GM19438 (cell line): ENCODE data around the gene CDS2.
A peak's percentile ranks its signal among the peaks of the same experiment; 100 is the strongest.

ENCODE experiments used
- ATAC-seq: cut with Tn5 transposase; IDR thresholded peaks from one replicate; pipeline ENCODE4 v1.9.1; 2021; ENCODE audit warnings: low read depth; ENCODE audit not compliant: unreplicated experiment

The CDS2 gene

GRCh38 chr20:5203380-5203779 is 76.6 kb downstream of the CDS2 start:
- no peak for ATAC-seq

- peak; percentile 94 for ATAC-seq
These were observed 78.8 kb downstream of the CDS2 start for GRCh38 chr20:5205348-5206210.

DNA sequence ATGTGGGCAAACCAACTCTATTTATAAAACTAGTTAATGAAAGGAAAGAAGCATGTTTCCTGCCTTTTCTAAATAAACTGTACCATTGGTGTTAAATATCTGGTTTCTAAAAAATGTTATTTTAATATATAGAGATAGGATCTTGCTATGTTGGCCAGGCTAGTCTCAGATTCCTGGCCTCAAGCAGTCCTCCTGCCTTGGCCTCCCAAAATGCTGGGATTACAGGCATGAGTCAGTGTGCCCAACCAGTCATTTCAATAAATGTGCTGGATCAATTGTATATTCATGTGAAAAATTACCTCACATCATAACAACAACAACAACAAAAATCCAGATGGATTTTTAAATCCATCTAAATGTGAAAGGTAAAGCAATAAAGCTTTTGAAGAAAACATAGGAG is 80.3 kb downstream of the CDS2 start:
- no peak for ATAC-seq

- ATAC-seq = no peak
These were observed 85.3 kb downstream of the CDS2 start for GRCh38 chr20:5211803-5212714.

DNA sequence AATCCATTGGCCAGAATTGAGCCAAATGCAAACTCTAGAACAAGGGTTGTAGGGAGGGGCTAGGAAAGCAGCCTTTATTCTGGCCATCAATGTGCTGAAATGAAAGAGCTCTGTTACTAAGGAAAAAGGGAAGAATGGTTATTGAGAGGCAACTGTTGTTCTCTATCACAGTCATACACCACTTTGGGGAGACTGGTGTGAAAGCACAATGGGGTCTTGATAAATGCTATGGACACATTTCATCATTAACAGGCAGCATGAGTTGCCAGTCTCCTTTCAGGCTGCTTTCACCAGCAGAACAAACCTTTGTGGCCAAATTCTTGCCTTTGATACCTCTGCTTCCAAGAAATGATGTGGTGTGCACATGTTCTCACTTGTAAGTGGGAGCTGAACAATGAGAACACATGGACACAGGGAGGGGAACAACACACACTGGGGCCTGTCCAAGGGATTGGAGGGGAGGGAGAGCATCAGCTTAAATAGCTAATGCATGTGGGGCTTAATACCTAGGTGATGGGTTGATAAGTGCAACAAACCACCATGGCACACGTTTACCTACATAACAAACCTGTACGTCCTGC is 86.2 kb downstream of the CDS2 start:
- no peak for ATAC-seq

- no peak for ATAC-seq
These were observed 88.0 kb downstream of the CDS2 start for GRCh38 chr20:5214826-5215225.

DNA sequence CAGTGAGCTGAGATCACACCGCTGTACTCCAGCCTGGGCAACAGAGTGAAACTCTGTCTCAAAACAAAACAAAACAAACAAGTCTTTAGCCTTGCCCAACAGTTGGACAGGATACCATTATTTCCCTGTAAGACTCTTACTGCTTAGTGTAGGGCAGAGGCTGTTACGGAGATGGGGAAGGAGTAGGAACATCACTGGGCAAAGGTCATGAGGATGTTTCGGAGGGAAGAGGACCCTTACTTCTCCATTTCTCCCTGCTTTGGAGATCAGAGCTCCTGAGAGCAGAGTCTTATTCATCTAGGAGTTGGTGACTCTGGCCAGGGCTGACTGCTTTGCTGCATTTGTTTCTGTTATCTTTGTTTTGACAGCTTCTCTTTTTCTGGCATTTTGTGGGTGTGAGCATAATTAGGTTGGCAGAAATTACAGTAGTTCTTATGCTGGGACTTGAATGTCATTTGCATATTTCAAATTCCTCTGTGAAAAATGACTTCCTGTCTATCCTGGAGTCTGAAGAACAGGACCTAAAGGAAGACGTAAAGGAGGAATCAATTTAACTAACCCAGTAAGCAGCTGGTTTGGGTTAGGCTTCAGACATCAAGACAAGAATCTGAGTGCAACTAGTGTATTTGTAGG is 89.0 kb downstream of the CDS2 start:
- ATAC-seq = no peak

DNA sequence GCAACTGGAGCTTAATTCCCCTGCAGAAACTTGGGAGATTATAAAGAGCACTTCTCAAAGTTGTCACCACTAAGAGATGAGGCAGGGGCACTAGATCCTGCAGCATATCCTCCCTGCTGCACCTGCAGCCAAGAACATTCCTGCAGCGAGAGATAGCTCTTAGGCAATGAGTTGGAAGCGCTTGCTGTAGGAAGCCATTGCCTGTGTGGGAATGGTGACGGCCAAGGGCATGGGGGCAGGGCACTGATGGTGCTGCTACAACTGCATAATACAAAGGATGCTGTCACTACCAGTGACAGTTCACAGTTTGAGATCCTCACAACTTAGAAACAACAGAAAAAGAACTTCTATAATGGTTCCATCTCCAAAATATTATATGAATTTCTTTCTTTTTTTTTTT is 89.9 kb downstream of the CDS2 start:
- ATAC-seq = no peak

DNA sequence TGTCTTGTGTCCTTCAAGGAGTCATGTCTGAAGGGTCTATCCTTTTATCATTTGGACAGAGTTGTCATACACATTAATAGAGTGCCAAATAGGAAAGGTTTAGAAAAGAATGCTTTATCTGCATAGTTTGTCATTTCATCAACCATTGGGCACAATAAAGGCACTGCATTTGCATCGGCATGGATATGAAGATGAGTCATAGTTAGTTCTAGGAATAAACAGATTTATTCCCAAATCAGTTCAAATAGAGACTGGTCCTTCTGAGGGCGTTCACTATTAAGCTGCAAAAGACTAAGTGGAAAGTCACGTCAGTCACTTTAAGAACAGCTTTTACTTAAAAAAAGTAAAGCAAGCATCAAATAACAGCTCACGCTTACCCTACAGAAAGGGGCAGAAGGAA is 90.8 kb downstream of the CDS2 start:
- ATAC-seq = no peak

DNA sequence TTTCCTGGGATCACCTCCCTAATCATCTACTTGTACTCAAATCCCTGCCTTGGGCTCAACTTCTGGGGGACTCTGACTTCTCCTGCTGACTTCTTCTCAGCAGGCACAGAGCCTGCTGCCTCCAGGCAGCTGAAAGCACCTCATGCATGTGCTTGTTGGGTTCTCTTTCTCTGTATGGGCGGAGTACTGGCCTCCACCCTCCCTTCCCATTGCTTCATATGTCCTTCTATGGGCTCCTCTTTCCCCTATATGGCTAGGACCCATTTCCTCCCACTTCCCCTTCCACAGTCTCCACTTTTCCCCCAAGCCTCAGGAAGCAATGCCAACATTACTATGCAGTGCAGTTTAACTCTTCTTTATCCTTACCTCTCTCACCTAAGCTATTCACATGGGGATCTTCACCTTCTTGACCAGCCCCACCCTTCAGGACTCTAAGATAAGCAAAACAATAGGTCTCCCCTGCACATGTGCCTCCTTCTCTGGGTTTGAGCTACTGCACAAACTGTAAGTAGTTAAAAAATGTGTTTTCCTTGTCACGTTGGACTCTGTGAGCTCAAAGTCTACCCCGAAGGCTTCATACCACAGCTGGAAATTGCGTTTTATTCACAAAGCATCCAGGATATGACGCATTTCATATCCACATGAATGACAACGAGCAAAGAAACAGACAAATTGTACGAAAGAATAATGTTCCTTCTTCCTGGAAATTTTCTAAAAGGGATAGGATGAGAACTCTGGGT is 93.7 kb downstream of the CDS2 start:
- ATAC-seq = no peak

DNA sequence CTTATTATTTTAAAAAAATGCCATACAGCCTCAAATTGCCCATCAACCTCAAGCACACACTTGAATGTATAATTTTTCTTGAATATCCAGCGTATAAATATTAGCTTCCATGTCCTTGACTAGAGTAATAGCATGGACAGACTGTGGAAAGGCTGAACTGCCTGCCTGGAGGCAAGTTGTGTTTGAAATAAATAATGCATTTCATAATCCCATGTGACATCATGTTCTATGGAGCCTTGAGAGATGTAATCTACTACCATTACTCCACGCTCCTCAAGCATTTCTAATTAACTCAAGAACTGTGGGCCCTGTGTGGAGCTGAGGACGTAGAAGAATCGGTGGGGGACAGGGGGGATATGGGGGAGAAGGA is 94.2 kb downstream of the CDS2 start:
- ATAC-seq = no peak

GRCh38 chr20:5222919-5223634 is 96.3 kb downstream of the CDS2 start:
- ATAC-seq = peak; percentile 72

- ATAC-seq = no peak
These were observed 103.7 kb downstream of the CDS2 start for GRCh38 chr20:5230544-5230943.

DNA sequence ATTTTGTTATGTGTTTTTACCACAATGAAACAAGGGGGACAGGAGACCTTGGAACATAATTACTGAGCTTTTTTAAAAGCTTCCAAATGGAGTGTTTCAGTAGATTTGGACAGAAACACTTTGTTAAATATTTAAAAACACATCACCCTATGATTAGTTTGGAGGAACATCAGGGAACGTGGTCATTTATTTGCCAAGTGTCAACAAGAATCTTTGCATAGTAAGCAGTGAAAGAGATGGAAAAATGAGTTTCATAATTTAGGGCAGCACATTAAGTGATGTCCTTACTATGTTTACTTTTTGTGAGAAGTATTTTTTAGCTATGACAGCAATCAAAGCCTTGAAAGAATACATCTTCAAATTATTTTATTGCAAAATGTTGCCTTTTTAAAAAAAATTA is 107.3 kb downstream of the CDS2 start:
- no peak for ATAC-seq

DNA sequence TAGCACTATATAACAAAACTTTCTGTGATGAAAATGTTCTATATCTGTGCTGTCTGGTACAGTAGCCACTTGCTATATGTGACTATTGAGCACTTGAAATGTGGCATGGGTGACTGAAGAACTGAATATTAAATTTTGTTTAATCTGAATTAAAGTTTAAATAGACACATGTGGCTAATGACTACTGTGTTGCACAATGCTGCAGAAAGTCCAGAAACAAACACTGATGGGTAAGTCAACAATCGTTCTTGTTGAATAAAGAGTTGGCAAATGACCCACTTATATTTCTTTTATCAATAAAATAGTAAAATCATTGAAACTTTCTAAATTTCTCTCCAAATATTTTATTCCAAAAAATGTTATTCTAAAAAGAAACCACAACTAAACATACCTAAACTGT is 108.2 kb downstream of the CDS2 start:
- ATAC-seq = no peak
